NCI-H69 (cell line): Measurements from ENCODE around the gene ZBTB25.

Experiments
- DNase-seq: peaks from one replicate; lab custom pipeline; 2025; lab: John Stamatoyannopoulos, UW

Gene ZBTB25

GRCh38 chr14:64476438-64476837 is 27.2 kb downstream of the ZBTB25 start:
- no peak for DNase-seq

GRCh38 chr14:64475585-64476273 is 27.9 kb downstream of the ZBTB25 start:
- no peak for DNase-seq

DNA sequence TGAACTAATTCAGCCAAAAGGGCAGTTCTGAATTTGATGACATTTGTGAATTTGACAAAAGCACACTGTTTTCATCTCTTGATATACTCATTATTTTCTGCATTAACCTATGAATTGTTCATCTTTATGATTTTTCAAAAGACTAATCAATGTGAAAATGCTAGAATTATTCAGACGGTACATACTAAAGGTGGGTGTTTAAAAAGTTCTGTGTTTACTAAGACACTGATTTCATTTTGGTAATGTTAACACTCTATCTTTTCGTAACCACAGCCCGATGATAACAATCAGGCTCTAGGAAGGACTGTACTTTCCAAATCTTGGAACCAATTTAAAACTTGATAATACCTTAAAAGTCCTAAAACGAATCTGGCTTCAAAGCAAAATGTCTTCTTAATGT is 28.9 kb downstream of the ZBTB25 start:
- DNase-seq, result no peak

- DNase-seq, result peak; percentile 63
Observed at GRCh38 chr14:64474041-64474440, 29.6 kb downstream of the ZBTB25 start.

DNA sequence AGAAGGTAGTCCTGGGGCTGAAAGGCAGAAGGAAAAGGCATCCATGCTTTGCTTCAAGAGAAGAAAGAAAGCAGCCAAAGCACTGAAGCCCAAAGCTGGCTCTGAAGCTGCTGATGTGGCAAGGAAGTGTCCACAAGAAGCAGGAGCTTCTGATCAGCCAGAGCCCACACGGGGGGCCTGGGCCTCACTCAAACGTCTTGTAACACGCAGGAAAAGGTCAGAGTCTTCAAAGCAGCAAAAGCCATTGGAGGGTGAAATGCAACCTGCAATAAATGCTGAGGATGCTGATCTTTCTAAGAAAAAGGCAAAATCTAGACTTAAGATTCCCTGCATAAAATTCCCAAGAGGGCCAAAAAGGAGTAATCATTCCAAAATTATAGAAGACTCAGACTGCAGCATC is 35.2 kb downstream of the ZBTB25 start:
- DNase-seq, result no peak

DNA sequence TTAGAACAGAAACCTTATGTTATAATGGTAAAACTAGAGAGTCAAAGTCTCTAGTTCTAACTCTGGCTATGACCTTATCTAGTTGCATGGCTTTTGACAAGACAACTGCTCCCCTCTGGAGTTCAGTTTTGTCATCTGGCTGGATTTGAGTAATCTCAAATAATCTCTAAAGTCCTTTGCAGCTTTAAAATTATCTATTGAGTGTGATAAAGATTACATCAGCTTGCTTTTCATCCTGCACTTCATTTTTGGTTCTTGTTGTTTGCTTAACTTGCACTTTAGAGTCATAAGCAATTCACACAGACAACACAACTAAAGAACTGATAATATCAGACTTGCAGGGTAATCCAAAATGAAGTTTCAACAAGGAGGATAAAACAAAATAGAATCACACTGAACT is 36.1 kb downstream of the ZBTB25 start:
- DNase-seq, result no peak

DNA sequence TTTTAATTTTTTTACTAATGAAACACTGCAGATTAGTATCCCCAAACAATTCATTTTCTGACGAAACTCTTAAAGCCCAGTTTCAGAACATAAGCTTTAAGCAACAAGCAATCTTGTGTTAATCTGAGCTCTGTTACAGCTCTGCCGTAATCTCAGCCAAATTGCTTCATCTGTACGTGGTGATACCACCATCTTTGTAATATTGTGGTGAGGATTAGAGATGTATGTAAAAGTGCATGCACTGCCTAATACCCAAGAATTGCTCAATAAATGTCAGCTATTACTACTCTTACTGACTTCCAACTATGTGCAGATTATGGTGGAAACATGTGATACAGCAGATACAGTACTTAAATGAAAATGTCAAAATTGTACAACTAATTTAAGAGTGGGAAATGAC is 36.5 kb downstream of the ZBTB25 start:
- no peak for DNase-seq

DNA sequence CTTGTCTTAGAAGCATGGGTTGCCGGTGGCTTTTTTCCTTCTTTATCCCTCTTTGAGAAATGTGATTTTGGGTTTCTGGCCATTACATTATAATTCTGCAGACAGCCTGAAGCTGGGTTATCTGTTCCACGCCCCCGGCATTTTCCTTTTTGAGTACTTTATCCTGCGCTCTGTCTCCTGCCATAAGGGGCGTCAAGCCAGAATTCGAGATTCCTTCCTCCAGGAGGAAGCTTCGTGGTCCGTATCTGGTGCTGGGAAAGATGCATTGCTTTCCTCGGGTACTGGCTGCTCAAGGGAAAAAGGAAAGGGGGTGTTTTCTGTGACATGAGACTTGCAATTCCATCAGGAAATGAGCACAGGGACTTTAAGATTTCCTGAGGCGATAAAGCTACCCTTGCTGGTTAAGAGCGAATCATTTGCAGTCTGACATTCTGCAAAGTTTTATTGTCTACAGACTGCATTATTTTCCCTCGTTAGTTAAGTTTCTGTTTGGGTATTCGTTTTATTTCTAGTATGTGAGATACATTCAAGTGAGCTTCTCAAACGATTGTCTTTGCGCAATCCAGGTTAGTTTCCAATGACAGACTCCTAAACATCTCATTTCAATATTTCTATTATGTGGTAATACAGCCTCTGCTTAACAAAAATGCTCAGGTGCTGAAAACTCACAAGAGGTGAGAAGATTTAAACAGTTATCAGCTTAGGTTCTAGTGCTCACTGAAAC is 37.6 kb downstream of the ZBTB25 start:
- DNase-seq, result peak; percentile 80

- DNase-seq, result peak; percentile 95
Observed at GRCh38 chr14:64465191-64465822, 38.3 kb downstream of the ZBTB25 start, which contains the start of gene AKAP5. Gene AKAP5 (plus strand): TSS chr14:64465499. CDS start chr14:64468395, 2,896 bp downstream.

DNA sequence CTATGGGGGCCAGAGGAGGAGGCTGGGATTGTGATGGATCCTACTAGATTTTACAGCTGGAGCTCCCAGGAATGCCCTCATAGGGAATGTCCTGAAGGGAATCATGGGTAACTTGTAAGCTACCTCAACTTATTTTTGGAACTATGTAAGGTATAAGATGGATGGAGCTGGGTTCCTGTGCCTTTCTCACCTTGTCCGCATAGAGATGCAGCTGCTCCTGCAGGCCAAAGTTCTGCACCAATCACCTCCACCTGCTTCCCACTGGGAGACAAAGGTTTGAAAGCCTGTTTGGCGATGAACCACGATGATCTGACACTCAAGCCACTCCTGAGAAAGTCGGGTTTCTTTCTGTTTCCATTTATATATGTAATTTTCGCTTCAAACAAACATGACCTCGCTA is 39.0 kb downstream of the ZBTB25 start:
- peak; percentile 73 for DNase-seq

DNA sequence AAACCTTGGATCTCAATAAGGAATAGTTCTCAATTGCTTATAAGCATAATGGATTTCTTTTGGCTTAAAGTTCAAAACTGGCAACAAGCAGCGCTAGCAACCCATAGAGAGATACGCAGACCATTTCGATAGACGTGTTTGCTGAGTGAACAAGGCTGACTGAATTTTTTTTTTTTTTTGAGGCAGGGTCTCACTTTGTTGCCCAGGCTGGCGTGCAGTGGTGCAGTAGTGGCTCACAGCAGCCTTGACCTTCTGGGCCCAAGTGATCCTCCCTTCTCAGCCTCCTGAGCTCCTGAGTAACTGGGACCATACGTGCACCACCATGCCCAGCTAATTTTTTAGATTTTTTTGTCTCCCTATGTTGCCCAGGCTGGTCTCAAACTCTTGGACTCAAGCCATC is 39.8 kb downstream of the ZBTB25 start:
- no peak for DNase-seq

DNA sequence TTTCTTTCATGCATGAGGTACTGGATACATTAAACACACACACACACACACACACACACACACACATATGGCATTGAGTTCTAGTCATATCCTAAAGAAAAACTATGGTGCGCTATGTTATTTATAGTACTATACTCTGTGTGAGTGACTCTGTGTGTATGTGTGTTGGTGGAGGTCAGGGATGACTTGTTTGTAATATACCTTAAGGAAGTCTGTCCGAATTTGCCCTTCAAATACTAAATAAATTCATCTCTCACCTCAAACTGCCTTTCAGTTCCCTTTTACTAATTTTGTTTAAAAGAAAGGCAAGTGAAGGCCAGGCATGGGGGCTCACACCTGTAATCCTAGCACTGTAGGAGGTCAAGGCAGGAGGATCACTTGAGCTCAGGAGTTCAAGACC is 40.4 kb downstream of the ZBTB25 start:
- no peak for DNase-seq

DNA sequence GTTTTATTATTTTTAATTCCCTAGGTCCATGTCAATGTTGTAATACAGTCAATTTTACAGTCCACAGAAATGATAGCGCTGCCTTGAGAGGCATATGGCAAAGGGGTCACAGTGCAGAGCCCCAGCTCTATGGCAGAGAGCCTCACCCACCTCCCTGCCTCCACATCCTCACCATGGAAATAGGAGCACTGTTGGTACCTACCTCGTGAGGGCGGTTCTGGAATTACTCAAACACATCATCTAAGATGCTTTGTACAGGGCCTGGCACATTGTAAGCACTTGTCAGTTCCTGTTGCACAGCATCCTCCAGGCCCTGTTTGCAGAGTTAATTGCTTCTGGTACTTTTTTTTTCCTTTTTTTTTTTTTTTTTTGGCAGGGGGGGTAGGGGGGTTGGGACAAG is 42.4 kb downstream of the ZBTB25 start:
- no peak for DNase-seq

DNA sequence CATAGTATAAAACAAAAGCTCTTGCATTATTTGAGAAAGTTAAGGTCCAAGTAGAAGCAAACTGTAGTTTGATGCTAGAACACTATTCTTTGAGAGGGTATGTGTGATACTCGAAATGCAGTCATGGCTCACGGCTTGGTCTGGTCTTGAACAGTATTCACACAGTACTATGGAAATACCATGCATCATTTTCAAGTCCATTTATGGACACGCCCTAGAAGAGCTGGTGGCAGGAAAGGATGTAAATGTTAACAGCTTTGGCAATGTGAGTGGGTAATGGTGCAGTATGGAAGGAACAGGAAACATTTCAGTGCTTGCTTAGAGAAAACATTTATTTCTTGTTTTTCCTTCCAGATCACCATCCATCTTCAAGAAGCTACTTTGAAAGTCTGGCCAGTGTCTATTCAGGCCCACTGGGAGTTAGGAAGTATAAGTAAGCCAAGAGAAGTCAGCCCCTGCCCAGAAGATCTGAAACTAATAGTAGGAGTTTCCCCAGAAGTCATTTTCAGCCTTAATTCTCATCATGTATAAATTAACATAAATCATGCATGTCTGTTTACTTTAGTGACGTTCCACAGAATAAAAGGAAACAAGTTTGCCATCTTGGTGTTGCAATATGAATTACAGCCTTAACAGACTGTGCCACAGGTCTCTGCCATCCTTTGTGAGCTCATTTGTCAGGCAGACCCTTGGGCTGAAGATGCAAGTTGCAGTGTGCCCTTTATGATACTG is 44.1 kb downstream of the ZBTB25 start:
- peak; percentile 35 for DNase-seq

- no peak for DNase-seq
Observed at GRCh38 chr14:64454671-64455070, 49.0 kb downstream of the ZBTB25 start.

GRCh38 chr14:64450255-64450654 is 53.4 kb downstream of the ZBTB25 start:
- no peak for DNase-seq

- no peak for DNase-seq
Observed at GRCh38 chr14:64447876-64448670, 55.6 kb downstream of the ZBTB25 start.

GRCh38 chr14:64444984-64445845 is 58.4 kb downstream of the ZBTB25 start:
- DNase-seq, result peak; percentile 57

- DNase-seq, result no peak
Observed at GRCh38 chr14:64444140-64444539, 59.5 kb downstream of the ZBTB25 start.

DNA sequence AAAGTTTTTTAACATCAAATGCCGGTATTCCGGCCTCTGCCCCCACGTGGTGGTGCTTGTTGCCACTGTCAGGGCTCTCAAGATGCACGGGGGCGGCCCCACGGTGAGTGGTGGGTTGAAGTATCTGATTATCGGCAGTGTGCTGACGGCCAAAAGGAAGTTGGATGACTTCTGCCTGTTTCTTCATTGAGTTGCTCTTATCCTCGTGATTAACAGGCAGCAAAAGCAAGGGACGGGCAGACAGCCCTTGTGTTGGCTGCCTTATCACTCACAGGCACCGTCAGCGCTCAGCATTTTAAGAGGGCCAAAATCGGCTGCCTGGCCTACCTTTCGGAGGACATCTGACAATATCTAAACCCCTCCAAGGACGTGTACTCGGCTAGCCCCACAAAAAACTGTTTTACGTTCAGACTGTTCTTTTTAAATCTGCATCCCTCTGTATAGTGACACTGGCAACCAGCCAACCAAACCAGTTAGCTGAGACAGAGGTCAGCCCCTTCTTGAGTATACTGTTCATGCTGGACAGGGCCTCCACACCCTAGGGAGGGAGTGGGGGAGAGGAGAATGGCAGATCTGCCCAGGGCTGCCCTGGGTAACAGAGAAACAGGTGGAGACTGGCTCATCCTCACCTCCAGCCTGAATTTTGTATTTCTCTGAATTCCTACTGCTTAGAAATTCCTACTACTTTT is 61.2 kb downstream of the ZBTB25 start:
- DNase-seq, result no peak
